Thyroid gland (tissue), 4 donors: ENCODE data around the gene TLE4. TPM values are rescaled to one million over a fixed set of nuclear protein-coding genes. Genes with fewer than 3 reads are reported as not detected.

Experiments used
- DNase-seq, 2 donors: peaks; one replicate each; pipeline ENCODE4 v3.0.0-alpha.2; 2019
- H3K27ac ChIP-seq, 3 donors: fragments of 200-600 bp; sonication (generic); 1 replicate in 2 of 3; 2 replicates in 1 of 3; pipeline ENCODE4 v1.5.1; 2016 to 2019; ENCODE audit warnings: mild to moderate bottlenecking in 1 of 3, moderate library complexity in 1 of 3
- H3K27me3 ChIP-seq: fragments of 200-600 bp; sonication (generic); one replicate; pipeline ENCODE4 v1.5.1; 2019
- H3K36me3 ChIP-seq, 2 donors: fragments of 200-600 bp; sonication (generic); one replicate each; pipeline ENCODE4 v1.5.1; 2016 to 2019
- H3K4me1 ChIP-seq, 2 donors: fragments of 200-600 bp; sonication (generic); one replicate each; pipeline ENCODE4 v1.5.1; 2017 to 2019
- H3K4me3 ChIP-seq, 3 donors: fragments of 200-600 bp; sonication (generic); replicated peaks in 1 of 3; 1 replicate in 2 of 3; 2 replicates in 1 of 3; pipeline ENCODE4 v1.5.1; 2016; ENCODE audit warnings: mild to moderate bottlenecking in 1 of 3
- H3K9me3 ChIP-seq: fragments of 200-600 bp; sonication (generic); one replicate; pipeline ENCODE4 v1.5.1; 2017
- POLR2A ChIP-seq, 2 donors: fragments of 450-650 bp; IDR thresholded peaks; one replicate each; pipeline ENCODE4 v1.6.1; 2017; ENCODE audit warnings: antibody characterized with exemption in 2 of 2, mild to moderate bottlenecking in 2 of 2, moderate library complexity in 1 of 2
- WGBS, 2 donors: methylation state at CpG; one replicate each; pipeline ENCODE4 v1.1.5; 2017; 5-methylcytosine and 5-hydroxymethylcytosine counted together
- intact Hi-C: fragments of 100-400 bp; cut with DNase I; formaldehyde crosslinking; loops from one replicate; pipeline ENCODE4 v1.15.1; 2023
- total RNA-seq, 4 donors: library from RNA; depleted of rRNA; stranded (reverse); fragments of >200 nt; gene quantifications; one replicate each; pipeline ENCODE4 v1.2.3, GENCODE V29; 2016
- TF ChIP-seq, protein P1 (sequence below), 6 experiments: fragments of 200-600 bp in 3 of 6; fragments of 450-650 bp in 3 of 6; sonication (generic) in 3 of 6; IDR thresholded peaks; one replicate each; pipeline ENCODE4 v1.5.1; 2016 to 2019; ENCODE audit warnings: antibody characterized with exemption in 6 of 6, mild to moderate bottlenecking in 2 of 6, inconsistent platforms in 1 of 6, moderate library complexity in 1 of 6

TLE4 gene
- total RNA-seq, 4 donors from 2014 or later: 40.3 to 64.2 (median 52.8) TPM

DNA sequence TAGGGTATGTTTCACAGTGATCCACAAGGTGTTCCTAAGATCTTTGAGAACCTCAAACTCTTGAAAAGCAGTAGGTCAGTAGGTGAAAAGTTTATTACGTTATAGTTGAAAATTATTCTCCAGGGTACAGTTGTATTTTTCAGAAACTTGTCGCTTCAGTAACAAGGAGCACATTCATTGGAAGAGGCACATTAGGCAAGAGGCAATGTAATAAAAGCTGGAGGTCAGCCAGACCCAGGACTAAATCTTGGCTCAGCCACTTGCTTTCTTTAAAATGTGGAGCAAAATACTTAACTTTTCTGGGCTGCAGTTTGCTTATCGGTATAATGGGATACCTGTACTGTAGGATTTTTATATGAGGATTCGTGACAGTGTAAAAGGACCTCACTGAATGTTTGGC, 45.6 kb downstream of the TLE4 start:
- DNase-seq: peak; percentile 63 to 67
- Histone ChIP-seq H3K27me3 (no peaks in the 10 kb centered on the region), H3K4me1 (peaks cover 11 to 13% of the 10 kb centered on the region in 2 donors), H3K9me3 (no peaks in the 10 kb centered on the region), H3K4me3 (no peak overlapping the region), H3K36me3 (no peaks in the 10 kb centered on the region), H3K27ac (peak overlapping the region in 2 of 3 donors; percentile 3 to 27)
- intact Hi-C loops: no loop called here
- no peak for TF ChIP-seq POLR2A (IDR thresholded peaks at IDR 0.05)
- TF ChIP-seq, protein P1, sequence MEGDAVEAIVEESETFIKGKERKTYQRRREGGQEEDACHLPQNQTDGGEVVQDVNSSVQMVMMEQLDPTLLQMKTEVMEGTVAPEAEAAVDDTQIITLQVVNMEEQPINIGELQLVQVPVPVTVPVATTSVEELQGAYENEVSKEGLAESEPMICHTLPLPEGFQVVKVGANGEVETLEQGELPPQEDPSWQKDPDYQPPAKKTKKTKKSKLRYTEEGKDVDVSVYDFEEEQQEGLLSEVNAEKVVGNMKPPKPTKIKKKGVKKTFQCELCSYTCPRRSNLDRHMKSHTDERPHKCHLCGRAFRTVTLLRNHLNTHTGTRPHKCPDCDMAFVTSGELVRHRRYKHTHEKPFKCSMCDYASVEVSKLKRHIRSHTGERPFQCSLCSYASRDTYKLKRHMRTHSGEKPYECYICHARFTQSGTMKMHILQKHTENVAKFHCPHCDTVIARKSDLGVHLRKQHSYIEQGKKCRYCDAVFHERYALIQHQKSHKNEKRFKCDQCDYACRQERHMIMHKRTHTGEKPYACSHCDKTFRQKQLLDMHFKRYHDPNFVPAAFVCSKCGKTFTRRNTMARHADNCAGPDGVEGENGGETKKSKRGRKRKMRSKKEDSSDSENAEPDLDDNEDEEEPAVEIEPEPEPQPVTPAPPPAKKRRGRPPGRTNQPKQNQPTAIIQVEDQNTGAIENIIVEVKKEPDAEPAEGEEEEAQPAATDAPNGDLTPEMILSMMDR (IDR thresholded peaks at IDR 0.05): no peak
- WGBS, 2 donors: 33 to 34% methylated on average over 4 of the region's 4 CpGs

DNA sequence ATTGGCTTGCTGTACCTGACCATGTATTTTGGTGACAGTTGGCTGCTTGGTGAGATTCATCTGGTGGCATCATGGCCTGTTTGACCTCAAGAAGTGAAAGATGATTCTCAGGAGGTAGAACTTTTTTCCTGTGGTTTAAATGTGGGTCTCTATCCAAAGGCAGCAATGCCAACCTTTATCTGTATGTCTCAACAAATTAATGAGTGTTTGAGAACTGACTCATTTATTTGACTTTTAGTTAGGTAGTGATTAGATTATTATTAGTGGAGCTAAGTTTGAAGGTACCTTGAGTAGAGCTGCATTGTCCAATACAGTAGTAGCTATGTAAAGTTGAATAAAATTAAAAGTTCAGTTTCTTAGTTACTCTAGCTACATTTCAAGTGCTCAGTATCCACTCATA, 48.2 kb downstream of the TLE4 start:
- Histone ChIP-seq H3K36me3 (no peaks in the 10 kb centered on the region), H3K9me3 (no peaks in the 10 kb centered on the region), H3K4me1 (peaks cover 11 to 23% of the 10 kb centered on the region in 2 donors), H3K4me3 (no peak overlapping the region), H3K27me3 (no peaks in the 10 kb centered on the region), H3K27ac (no peak overlapping the region)
- TF ChIP-seq, protein P1 (IDR thresholded peaks at IDR 0.05): no peak
- TF ChIP-seq POLR2A (IDR thresholded peaks at IDR 0.05): no peak
- no peak for DNase-seq
- intact Hi-C loops: no loop called here

DNA sequence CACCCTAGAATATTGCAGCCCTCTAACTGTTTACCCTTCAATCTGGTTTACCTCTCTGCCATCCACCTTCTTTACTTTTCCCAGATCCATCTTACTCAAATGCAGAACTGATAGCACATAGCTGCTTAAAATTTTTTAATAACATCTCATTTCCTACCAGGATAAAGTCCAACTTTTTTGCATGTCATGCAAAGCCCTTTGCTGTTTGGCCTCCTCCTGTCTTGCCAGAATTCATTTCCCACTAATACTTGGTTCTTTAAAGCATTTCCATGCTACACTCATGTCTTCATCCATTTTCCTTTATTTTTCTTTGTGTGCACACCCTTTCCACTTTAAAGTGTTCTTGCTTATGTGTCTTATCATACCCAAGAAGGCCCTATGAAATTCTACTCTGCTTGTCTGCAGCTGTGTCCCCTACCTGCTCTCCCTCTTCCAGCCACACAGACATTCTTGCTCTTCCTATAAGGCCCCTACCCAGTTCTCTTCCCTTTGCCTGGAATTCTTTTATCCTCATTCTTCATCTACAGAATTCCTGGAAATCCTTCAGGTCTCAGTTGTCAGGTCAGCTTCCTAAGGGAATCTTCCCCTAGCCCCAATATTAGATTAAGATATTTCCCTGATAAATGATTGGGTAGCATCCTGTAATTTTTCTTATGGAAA, 50.3 kb downstream of the TLE4 start:
- Histone ChIP-seq H3K27me3 (no peaks in the 10 kb centered on the region), H3K36me3 (no peaks in the 10 kb centered on the region), H3K9me3 (no peaks in the 10 kb centered on the region), H3K4me1 (peaks cover 10 to 23% of the 10 kb centered on the region in 2 donors), H3K4me3 (no peak overlapping the region), H3K27ac (no peak overlapping the region)
- no peak for TF ChIP-seq POLR2A (IDR thresholded peaks at IDR 0.05)
- TF ChIP-seq, protein P1 (IDR thresholded peaks at IDR 0.05): no peak
- intact Hi-C loops: no loop called here
- no peak for DNase-seq

DNA sequence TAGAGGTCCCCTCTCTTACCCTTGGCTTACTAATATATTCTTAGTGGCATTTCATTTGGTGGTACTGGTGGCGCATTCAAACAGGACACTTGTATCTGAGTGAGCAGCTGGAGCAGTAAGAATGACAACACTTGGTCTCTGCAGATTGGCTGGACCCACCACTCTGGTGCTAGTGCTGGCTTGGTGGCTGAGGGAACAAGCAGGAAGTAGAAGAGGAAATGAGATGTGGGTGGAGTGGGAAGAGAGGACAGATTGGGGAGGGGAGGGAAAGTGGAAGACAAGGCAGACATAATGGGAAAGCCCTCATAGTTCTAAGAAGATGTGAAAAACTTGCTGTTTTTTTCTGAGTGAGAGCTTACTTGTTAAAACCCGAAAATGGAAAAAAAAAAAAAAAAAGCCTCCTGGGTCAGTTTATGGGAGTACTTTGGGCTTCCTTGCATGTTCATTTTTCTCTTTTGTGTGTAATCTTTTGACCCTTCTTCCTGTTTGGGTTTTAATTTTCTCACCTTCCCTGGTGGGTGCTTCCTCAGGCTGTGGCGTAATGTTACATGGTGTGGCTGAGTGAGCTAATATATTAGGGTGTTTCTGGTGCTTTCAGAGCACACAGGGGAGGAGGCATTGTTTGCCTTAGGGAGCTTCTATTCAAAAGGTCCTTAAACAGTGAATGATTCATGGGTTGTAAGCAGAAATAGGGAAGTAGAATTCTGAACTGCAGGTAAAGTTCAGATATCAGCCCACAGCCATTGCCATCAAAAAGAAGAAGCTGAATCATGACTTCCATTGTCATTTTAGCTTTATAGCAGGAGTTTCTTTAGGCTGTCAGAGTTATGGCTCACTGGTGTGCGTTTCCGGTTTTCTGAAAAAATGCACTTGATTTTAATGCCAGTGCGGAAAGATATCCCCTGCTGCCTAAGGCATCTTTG, 52.3 kb downstream of the TLE4 start:
- no peak for TF ChIP-seq POLR2A (IDR thresholded peaks at IDR 0.05)
- TF ChIP-seq, protein P1 (IDR thresholded peaks at IDR 0.05): no peak
- H3K27me3 ChIP-seq: no peaks in the 10 kb centered on the region
- peak; percentile 35 to 42 for DNase-seq
- no peaks in the 10 kb centered on the region for H3K9me3 ChIP-seq
- H3K36me3 ChIP-seq: no peaks in the 10 kb centered on the region
- WGBS, 2 donors: 73 to 75% methylated on average over 6 of the region's 6 CpGs
- H3K27ac ChIP-seq: no peak overlapping the region
- H3K4me3 ChIP-seq: no peak overlapping the region
- H3K4me1 ChIP-seq: peaks cover 2 to 16% of the 10 kb centered on the region in 2 donors
- intact Hi-C loops: no loop called here

DNA sequence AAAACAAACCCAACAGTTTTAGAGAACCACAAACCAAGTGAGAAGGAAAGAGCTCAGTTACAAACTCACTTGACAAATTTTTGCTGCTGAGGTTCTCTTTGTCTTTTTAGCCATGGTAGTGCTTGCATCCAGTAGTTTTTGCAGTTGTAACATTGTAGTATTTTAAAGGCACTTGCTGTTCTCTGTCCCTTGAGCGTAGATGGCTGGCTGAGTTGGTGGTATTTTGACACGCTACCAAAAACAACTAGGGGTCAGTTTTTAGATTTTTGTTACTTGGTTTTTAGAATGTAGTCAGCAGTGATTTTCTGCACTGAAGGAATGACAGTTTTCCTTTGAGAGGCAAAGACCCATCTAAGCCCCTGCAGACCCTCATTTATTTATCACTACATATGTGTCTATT, 58.0 kb downstream of the TLE4 start:
- H3K27me3 ChIP-seq: no peaks in the 10 kb centered on the region

More for the DNA sequence above, 58.0 kb downstream of the TLE4 start:
- intact Hi-C loops: no loop called here
- TF ChIP-seq, protein P1 (IDR thresholded peaks at IDR 0.05): no peak
- Histone ChIP-seq H3K4me3 (no peak overlapping the region), H3K27ac (peak overlapping the region; percentile 18 to 77 (median 26)), H3K36me3 (no peaks in the 10 kb centered on the region), H3K9me3 (no peaks in the 10 kb centered on the region), H3K4me1 (peaks cover 15 to 26% of the 10 kb centered on the region in 2 donors)
- peak; percentile 56 to 64 for DNase-seq
- WGBS, 2 donors: 41 to 49% methylated on average over 2 of the region's 2 CpGs
